NB4 (cell line): ENCODE results near the gene SESTD1.

Experiments
- CTCF ChIP-seq: IDR thresholded peaks from one replicate; pipeline ENCODE4 v1.5.1; 2012; ENCODE audit warnings: low read depth, low read length
- MAX ChIP-seq: IDR thresholded peaks from 2 replicates; pipeline ENCODE4 v1.6.1; 2011; ENCODE audit warnings: low read depth, low read length
- MYC ChIP-seq: IDR thresholded peaks from 2 replicates; pipeline ENCODE4 v1.6.1; 2011; ENCODE audit warnings: low read depth, low read length
- POLR2A ChIP-seq: IDR thresholded peaks from 2 replicates; pipeline ENCODE4 v1.6.1; 2011; ENCODE audit warnings: mild to moderate bottlenecking; ENCODE audit not compliant: insufficient read length; ENCODE audit errors: extremely low read depth

- TF ChIP-seq CTCF (no peak), MAX (no peak), POLR2A (no peak), MYC (no peak)
Observed at GRCh38 chr2:179255129-179255528, 9.5 kb downstream of the SESTD1 start.
